Activated T-cell treated with anti-CD3 and anti-CD28 coated beads, Interleukin-2, amount 50 U/mL, for 48 hours (primary cell): ENCODE results near the gene KLHL3.
"Not testable (repeated sequence)": the region's sequence is repeated elsewhere in the genome, so short reads cannot be mapped to it uniquely, and the experiment has no call there.

Source experiments
- DNase-seq, 2 experiments: peaks; one replicate each; pipeline ENCODE4 v3.0.0-alpha.2; 2020

Gene KLHL3

GRCh38 chr5:137735555-137736284 lies at the start of gene KLHL3:
KLHL3 (minus strand) TSS chr5:137736089; CDS start chr5:137735646, 443 bp downstream.
- peak; percentile 51 to 63 for DNase-seq

GRCh38 chr5:137782984-137783536 lies 47.2 kb upstream of the KLHL3 start:
- DNase-seq = no peak

- DNase-seq = no peak
Observed at GRCh38 chr5:137782055-137782454, 46.2 kb upstream of the KLHL3 start.

- no peak for DNase-seq
Observed at GRCh38 chr5:137778772-137779564, 43.1 kb upstream of the KLHL3 start.

GRCh38 chr5:137767937-137768336 lies 32.0 kb upstream of the KLHL3 start:
- not testable (repeated sequence) for DNase-seq

GRCh38 chr5:137761566-137761965 lies 25.7 kb upstream of the KLHL3 start:
- no peak for DNase-seq

GRCh38 chr5:137760719-137761516 lies 25.0 kb upstream of the KLHL3 start:
- DNase-seq = no peak

- no peak for DNase-seq
Observed at GRCh38 chr5:137760294-137760693, 24.4 kb upstream of the KLHL3 start.

- no peak for DNase-seq
Observed at GRCh38 chr5:137758715-137759306, 22.9 kb upstream of the KLHL3 start.

- no peak for DNase-seq
Observed at GRCh38 chr5:137758121-137758520, 22.2 kb upstream of the KLHL3 start.

GRCh38 chr5:137757634-137758033 lies 21.7 kb upstream of the KLHL3 start:
- DNase-seq = no peak

GRCh38 chr5:137754961-137755762 lies 19.3 kb upstream of the KLHL3 start:
- no peak for DNase-seq

- peak; percentile 96 to 97 for DNase-seq
Observed at GRCh38 chr5:137754188-137754960, 18.5 kb upstream of the KLHL3 start, which contains the start of gene HNRNPA0. HNRNPA0 (minus strand) TSS chr5:137754363; CDS start chr5:137754066, 297 bp downstream.

- no peak for DNase-seq
Observed at GRCh38 chr5:137753691-137754187, 17.9 kb upstream of the KLHL3 start.

- DNase-seq = peak; percentile 54 to 60
Observed at GRCh38 chr5:137752905-137753690, 17.2 kb upstream of the KLHL3 start.

GRCh38 chr5:137751869-137752491 lies 16.1 kb upstream of the KLHL3 start:
- DNase-seq = no peak

- no peak for DNase-seq
Observed at GRCh38 chr5:137750436-137750835, 14.5 kb upstream of the KLHL3 start.

GRCh38 chr5:137747848-137748247 lies 12.0 kb upstream of the KLHL3 start:
- no peak for DNase-seq

- peak; percentile 56 to 58 for DNase-seq
Observed at GRCh38 chr5:137743031-137743640, 7.2 kb upstream of the KLHL3 start.
